ENCODE measurements around the gene MYO1B. TPM values are rescaled to one million over a fixed set of nuclear protein-coding genes. Genes with fewer than 3 reads are reported as not detected.

Gene MYO1B
- total RNA-seq, 1 experiment from 2014 or later = 43.2 TPM

- Mint-ChIP-seq H3K4me1 (peaks cover 3 to 9% of the 10 kb centered on the region in 2 experiments; a peak in 3 of 4 replicates), H3K36me3 (ENCODE audit: insufficient read depth in 1 of 3, low read depth in 3 of 3) (no peaks in the 10 kb centered on the region; a peak in 1 of 7 replicates), H3K4me3 (no peak overlapping the region), H3K27me3 (ENCODE audit: low read depth) (peaks cover 18% of the 10 kb centered on the region), H3K27ac (no peak overlapping the region), H3K9me3 (no peaks in the 10 kb centered on the region; a peak in 1 of 5 replicates)
- Histone ChIP-seq H4K5ac (ENCODE audit: insufficient read length, low read depth, low read length) (no peak overlapping the region), H2AK5ac (ENCODE audit: insufficient read length, low read length) (no peak overlapping the region), H2BK120ac (ENCODE audit: low read depth, low read length, poor library complexity, severe bottlenecking) (no peak overlapping the region), H3K18ac (ENCODE audit: insufficient read length, low read depth, low read length) (no peak overlapping the region), H3K9me3 (ENCODE audit: control insufficient read depth, low read depth, low read length) (no peaks in the 10 kb centered on the region), H3K79me2 (ENCODE audit: insufficient read depth, low read length) (no peaks in the 10 kb centered on the region), H3K9ac (ENCODE audit: extremely low read depth, insufficient read length, low read length) (no peak overlapping the region), H2BK15ac (ENCODE audit: low read depth, low read length) (no peak overlapping the region), H3K27me3 (ENCODE audit: insufficient read depth, low read length) (no peaks in the 10 kb centered on the region), H4K8ac (replicated peaks; ENCODE audit: insufficient read length, low read depth, low read length) (no peak overlapping the region), H3K56ac (ENCODE audit: insufficient read length, low read depth, low read length) (no peak overlapping the region), H2BK20ac (ENCODE audit: low read depth, low read length, poor library complexity, severe bottlenecking) (no peak overlapping the region), H3K4ac (ENCODE audit: low read depth, low read length) (no peak overlapping the region), H3K23ac (ENCODE audit: insufficient read length, low read depth, low read length) (no peak overlapping the region), H4K20me1 (ENCODE audit: control insufficient read depth, insufficient read depth, insufficient read length) (no peaks in the 10 kb centered on the region), H3K27ac (ENCODE audit: insufficient read length, low read depth, low read length) (no peak overlapping the region), H2AFZ (ENCODE audit: low read length) (no peak overlapping the region), H2BK12ac (ENCODE audit: insufficient read length, low read depth, low read length) (no peak overlapping the region), H3K4me2 (ENCODE audit: insufficient read depth, insufficient read length, low read length) (no peak overlapping the region), H3K4me1 (ENCODE audit: insufficient read depth, low read length) (no peaks in the 10 kb centered on the region), H3K23me2 (ENCODE audit: insufficient read length, low read depth, low read length, poor library complexity, severe bottlenecking) (peaks cover 6% of the 10 kb centered on the region), H3T11ph (ENCODE audit: low read length) (no peak overlapping the region), H2BK5ac (ENCODE audit: insufficient read length, low read length) (no peak overlapping the region), H4K91ac (ENCODE audit: insufficient read length, low read depth, low read length) (no peak overlapping the region), H3K14ac (ENCODE audit: insufficient read depth, low read length) (no peak overlapping the region), H3K79me1 (ENCODE audit: insufficient read depth, low read depth, low read length, poor library complexity, severe bottlenecking) (no peaks in the 10 kb centered on the region)
- no peak for TF ChIP-seq CTCF (conservative IDR thresholded peaks at IDR 0.05)
- no CpG with 5 or more reads among the region's 4 CpGs for WGBS (ENCODE audit: extremely low coverage, insufficient read length, low lambda C conversion rate)
- DNase-seq = no peak
These were observed 3.8 kb upstream of the MYO1B start for GRCh38 chr2:191241418-191241817.

Measured in H9 (cell line).